GM18951 (cell line): ENCODE measurements around the gene TMPRSS6.

Experiments
- POLR2A ChIP-seq: IDR thresholded peaks from 4 replicates; pipeline ENCODE4 v1.6.1; 2011; ENCODE audit warnings: mild to moderate bottlenecking; ENCODE audit not compliant: insufficient read length, insufficient read depth; ENCODE audit errors: extremely low read depth
- in situ Hi-C: fragments of 300-500 bp; cut with MboI; formaldehyde crosslinking; loops from one replicate; pipeline ENCODE4 v1.12.0; 2022; ENCODE audit warnings: low sequenced_read_pairs, mixed read lengths, inconsistent platforms; ENCODE audit not compliant: unreplicated experiment

Gene TMPRSS6

GRCh38 chr22:37032134-37032534 lies 77.4 kb downstream of the TMPRSS6 start:
- in situ Hi-C loops, result no loop called here
- no peak for TF ChIP-seq POLR2A

- no peak for TF ChIP-seq POLR2A
- in situ Hi-C loops, result no loop called here
Measured at GRCh38 chr22:37030560-37031281, 78.8 kb downstream of the TMPRSS6 start.

DNA sequence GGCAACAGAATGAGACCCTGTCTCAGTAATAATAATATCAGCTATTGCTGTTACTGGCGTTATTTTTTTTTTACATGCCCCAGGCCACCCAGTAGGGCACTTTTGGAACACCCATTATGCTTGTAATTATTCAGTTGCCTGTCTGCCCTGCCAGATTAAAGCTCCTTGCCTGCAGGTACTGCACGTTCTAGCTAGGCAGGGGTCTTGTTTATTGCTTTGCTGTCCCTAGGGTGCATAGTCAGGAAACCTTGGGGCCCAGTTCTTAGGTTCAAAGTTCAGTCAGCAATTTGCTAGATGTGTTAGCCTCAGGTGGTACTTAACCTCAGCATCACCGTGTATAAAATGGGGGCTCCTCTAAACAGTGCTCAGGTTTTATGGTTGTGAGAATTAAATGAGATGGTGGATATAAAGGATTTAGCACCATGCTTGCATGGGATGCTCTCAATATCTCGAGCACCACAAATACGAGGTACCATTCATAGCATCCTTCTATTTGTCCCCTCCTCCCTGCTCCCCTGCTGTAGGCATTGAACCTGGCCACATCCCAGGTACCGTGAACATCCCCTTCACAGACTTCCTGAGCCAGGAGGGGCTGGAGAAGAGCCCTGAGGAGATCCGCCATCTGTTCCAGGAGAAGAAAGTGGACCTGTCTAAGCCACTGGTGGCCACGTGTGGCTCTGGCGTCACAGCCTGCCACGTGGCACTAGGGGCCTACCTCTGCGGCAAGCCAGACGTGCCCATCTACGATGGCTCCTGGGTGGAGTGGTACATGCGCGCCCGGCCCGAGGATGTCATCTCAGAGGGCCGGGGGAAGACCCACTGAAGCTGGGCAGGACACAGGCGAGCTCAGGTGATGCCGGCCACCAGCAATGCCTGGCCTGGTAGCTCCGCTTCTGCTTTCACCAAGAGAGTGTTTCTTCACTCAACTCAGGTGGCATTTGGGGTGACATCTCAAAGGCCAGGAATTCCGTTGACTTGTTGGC lies 80.5 kb downstream of the TMPRSS6 start:
- in situ Hi-C loops, result no loop called here
- no peak for TF ChIP-seq POLR2A

GRCh38 chr22:37027556-37027955 lies 82.0 kb downstream of the TMPRSS6 start:
- in situ Hi-C loops, result no loop called here
- no peak for TF ChIP-seq POLR2A

GRCh38 chr22:37026325-37026724 lies 83.2 kb downstream of the TMPRSS6 start:
- in situ Hi-C loops, result no loop called here
- no peak for TF ChIP-seq POLR2A

DNA sequence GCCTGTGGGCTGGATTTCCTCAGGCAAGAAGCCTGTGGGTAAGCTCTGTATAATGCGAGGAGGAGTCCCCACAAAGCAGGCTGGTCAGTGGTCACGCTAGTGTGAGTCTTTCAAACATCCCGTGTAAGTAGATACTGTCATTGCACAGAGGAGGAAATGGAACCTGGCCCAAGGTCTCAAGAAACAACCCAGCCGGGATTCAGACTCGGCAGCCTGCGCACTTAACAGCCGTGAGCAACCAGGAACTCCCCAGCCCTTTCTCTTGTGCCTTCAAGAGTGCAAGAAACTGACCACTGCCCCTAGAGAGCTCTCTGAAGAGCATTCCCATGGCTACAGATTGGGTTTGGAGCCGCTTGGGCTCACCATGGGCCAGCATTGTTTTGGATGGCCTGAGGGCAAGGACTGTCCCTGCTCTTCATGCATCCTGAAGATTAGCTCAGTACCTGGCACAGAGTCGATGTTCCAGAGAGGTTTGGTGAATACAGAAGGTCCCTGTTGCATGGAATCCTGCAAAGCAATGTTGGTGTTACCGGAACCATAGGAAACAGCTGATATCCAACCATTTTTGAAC lies 83.9 kb downstream of the TMPRSS6 start:
- in situ Hi-C loops, result no loop called here
- TF ChIP-seq POLR2A, result no peak

GRCh38 chr22:37024339-37025157 lies 85.0 kb downstream of the TMPRSS6 start:
- in situ Hi-C loops, result no loop called here

GRCh38 chr22:37023743-37024338 lies 85.7 kb downstream of the TMPRSS6 start:
- in situ Hi-C loops, result no loop called here
- no peak for TF ChIP-seq POLR2A

More at GRCh38 chr22:37024339-37025157, 85.0 kb downstream of the TMPRSS6 start:
- no peak for TF ChIP-seq POLR2A

DNA sequence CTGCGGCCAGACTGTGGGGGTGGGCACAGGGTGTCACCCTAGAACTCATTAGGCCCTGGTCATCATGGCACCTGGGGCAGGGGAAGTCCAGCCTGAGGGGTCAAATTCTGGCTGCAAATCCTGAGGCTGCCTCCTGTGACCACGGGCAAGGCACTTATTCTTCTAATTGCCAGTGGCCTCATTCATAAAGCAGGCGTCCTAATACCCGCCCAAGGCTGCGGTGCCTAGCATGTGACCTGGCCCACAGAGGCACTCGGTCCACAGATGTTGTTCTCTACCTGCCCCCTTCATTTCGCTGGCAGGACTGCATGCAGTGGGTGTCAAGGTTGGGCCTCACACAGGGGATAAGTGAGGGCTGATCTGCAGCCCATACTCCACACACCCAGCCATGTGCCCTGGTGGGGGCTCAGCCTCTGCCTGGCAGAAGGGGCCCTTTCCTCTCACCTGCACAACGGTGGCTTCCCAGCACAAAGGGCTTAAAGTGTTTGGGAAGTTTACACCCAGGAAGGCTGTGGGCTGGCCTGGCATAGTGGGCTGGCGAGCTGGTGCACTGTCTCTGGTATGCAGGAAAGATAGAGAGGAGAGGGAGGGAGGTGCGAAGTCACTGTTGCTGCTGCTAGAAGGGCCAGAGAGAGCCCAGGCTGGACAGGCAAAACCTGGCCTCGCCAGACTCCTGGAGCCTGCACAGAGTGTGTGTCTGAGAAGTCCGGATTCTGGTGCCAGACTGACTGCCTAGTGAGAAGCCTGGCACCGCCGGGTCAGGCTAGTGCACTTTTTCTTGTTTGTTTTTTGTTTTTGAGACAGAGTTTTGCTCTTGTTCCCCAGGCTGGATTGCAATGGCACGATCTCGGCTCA lies 86.8 kb downstream of the TMPRSS6 start:
- in situ Hi-C loops, result no loop called here

DNA sequence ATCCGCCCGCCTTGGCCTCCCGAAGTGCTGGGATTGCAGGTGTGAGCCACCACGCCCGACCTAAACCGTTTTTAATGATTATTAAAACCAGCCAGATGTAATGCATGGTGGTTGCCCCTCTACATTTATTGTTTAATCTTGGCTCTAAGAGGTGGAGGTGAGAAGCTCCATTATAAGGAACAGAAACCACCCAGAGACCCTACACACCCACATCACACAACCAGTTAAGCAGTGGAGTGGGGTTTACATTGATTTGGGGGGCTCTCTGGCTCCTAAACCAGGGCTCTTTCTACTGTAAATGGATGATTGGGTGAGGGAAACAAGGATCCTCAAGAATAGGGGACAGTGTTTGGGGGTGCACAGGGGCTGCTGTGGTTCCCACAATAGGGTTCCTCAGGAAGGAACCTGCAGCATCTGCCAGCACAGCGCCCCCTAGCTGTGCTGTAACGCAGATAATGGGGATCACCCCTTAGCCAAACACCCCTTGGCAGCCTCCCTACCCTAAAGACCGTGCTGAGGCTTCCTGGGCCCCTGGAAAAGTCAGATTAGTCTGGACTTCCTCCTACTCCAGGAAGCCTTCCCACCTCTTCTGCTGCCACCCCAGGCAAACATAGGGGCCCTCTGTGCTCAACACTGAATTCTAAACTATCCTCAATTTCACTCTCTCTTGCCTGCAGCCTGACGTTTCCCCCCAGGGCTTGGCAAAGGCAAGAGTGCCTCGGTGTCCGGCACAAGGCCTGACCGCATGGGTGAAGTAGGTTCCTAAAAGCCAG lies 87.6 kb downstream of the TMPRSS6 start:
- in situ Hi-C loops, result no loop called here
- no peak for TF ChIP-seq POLR2A

More for the DNA sequence above, 86.8 kb downstream of the TMPRSS6 start:
- no peak for TF ChIP-seq POLR2A

GRCh38 chr22:37021041-37021440 lies 88.5 kb downstream of the TMPRSS6 start:
- in situ Hi-C loops, result no loop called here

DNA sequence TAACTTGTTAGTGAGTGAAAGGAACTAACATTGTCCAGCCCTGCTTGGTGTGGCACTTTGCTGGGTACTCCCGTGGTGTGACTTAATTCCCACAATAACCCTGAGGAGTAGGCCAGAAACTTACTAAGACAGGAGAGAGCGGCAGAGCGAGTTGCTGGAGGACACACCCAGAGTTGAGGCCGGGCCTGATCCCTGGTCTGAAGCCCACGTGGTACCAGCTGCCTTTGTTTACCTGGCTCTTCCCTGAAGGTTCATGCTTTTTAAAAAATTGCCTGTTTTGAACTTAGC lies 89.4 kb downstream of the TMPRSS6 start:
- in situ Hi-C loops, result no loop called here
- no peak for TF ChIP-seq POLR2A

More at GRCh38 chr22:37021041-37021440, 88.5 kb downstream of the TMPRSS6 start:
- TF ChIP-seq POLR2A, result no peak
